ENCODE data around the gene ZSCAN10.

ZSCAN10 gene

GRCh38 chr16:3101841-3102470 lies 2.9 kb upstream of the ZSCAN10 start:
- no peak for DNase-seq

DNA sequence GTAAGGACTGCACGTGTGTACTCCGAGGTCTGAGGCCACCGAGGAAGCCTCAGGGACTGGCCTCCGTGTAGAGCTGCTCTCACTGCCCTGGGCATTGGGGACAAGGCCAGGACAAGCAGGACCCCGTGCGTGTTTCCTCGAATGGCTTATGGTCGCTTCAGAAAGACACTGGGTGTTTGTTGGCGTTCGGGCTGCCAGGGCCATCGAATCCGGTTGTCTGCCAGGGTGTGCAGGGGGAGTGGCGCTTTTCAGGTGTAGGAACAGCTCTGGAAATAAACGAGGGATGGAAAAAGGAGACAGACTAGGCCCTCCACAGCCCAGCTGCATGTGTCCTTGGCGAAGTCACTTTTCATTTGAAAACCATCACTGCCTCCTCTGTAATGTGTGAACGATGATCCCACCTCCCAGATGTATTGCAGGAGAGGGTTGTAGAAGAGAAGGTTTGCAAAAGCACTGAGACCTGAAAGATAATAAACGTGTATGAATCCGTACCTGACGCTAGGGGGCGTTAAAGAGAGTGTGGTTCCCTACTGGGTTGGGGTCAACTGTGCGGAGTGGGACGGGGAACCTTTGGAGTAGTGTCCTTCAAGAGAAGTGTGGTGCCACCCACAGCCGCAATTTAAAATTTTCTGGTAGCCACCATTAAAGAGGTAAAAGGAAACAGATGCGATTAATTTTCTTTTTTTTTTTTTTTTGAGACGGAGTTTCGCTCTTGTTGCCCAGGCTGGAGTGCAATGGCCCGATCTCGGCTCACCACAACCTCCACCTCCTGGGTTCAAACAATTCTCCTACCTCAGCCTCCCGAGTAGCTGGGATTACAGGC lies 2.1 kb upstream of the ZSCAN10 start:
- DNase-seq, result peak; percentile 38

DNA sequence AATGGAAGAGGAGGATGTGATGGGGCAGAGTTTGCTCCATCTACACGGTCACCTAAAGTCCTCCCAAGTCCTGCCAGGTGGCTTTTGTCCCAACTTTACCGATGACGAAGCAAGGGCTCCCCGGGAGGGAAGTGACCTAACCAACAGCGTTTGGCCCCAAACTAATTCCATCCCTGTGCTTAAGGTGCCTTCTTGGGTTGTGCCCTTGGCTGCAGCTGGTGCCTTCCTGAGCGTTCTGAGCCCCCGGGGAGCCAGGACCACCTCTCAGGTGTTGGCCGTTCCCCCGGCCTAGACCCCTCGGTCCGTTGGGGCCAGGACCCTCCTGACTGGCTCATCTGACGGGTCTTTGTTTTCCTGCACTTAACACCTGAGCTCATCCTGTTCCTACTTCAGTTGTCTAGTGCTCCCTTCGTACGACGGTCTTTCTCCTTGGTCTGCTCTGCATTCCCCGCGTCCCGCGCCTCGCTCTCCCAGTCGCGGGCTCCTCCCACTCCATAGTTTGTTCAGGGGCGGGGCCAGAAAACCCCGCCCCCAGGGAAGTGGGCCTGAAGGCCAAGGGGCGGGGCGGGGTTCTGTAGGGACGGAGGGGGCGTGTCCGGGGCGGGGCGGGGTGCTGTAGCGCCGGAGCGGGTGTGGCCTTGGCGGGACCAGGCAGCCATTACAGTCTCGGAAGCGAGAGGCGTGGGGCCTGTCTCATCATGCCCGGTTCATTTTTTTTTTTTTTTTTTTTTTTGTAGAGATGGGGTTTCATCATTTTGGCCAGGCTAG lies 822 bp upstream of the ZSCAN10 start:
- DNase-seq, result peak; percentile 89

- no peak for DNase-seq
Observed at GRCh38 chr16:3099395-3099731, 269 bp upstream of the ZSCAN10 start.

DNA sequence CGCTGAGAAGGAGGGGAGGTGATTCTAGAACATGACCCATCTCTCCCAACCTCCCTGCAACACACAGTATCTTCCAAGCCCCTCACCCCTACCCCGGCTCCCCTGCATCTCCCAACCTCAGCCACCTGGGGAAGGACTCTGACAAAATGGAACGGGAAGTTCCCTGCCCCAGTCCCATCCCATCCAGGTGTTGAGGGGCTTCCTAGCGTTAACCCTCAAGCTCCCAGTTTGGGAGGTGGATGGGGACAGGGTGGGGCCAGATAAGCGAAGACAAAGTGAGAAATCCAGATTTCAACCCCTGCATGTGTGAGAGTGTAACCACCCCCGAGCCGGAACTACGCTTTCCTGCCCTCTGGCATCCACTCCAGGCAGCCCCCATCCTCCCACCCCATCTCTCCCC lies 1.8 kb downstream of the ZSCAN10 start:
- no peak for DNase-seq

DNA sequence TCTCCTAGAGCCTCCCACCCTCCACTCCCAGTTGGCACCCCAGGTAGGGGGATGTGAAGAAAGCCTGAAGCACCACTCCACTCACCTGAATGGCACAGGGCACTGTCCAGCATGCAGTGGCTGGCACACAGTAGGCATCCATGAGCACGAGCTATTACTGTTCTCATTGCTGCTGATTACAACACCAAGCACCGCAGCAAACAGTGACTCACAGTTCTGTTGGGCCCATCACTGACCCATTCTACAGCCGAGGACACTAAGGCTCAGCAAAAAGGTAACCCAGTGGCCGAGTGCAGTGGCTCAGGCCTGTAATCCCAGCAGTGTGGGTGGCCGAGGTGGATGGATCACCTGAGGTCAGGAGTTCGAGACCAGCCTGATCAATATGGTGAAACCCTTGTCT lies 2.7 kb downstream of the ZSCAN10 start:
- DNase-seq, result no peak

DNA sequence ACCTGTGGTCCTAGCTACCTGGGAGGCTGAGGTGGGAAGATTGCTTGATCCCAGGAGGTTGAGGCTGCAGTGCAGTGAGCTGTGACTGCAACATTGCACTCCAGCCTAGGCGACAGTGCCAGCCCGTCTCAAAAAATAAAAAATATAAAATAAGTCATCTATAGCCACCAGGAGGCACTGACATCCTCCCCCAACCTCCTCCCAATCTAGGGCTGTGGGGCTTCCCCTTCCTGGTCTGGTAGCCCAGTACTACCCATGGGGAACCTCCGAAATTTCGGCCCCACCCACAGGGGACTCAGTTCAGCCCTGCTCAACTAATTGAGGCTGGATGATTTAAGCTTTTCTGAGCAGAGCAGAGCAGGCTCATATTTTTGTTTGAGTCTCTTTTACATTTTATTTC lies 3.2 kb downstream of the ZSCAN10 start:
- DNase-seq, result no peak

GRCh38 chr16:3094289-3095027 lies 4.6 kb downstream of the ZSCAN10 start:
- DNase-seq, result no peak

- no peak for DNase-seq
Observed at GRCh38 chr16:3092501-3092941, 6.6 kb downstream of the ZSCAN10 start.

GRCh38 chr16:3091551-3091950 lies 7.5 kb downstream of the ZSCAN10 start:
- no peak for DNase-seq

GRCh38 chr16:3089717-3090592 lies 9.1 kb downstream of the ZSCAN10 start:
- DNase-seq, result no peak

GRCh38 chr16:3088925-3089716 lies 10.0 kb downstream of the ZSCAN10 start:
- DNase-seq, result no peak

GRCh38 chr16:3088450-3088849 lies 10.6 kb downstream of the ZSCAN10 start:
- no peak for DNase-seq

- DNase-seq, result no peak
Observed at GRCh38 chr16:3087243-3088235, 11.6 kb downstream of the ZSCAN10 start.

GRCh38 chr16:3086596-3087242 lies 12.4 kb downstream of the ZSCAN10 start:
- no peak for DNase-seq

DNA sequence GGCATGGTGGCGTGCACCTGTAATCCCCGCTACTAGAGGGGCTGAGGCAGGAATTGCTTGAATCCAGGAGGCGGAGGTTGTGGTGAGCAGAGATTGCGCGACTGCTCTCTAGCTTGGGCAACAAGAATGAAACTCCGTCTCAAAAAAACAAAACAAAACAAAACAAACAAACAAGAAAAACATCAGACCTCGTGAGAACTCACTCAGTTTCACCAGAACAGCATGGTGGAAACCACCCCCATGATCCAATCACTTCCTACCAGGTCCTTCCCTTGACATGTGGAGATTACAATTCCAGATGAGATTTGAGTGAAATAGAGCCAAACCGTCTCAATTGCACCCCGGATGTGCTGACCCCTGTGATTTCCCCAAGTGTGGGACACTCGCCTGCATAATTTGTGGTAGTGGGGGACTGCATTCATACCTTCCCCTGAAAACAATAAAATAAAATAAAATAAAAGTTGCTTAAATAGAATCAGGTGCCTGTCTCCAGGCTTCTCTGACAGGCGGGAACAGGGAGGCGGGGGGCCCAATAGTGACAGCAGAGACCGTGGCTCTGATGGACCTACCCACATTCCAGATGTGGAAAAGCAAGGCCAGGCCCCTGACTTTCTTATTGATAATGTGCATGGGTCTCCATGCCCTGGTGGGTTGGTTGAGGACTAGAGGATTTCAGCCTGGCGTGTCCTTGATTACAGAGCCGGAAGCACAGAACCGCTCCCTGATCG lies 13.1 kb downstream of the ZSCAN10 start:
- DNase-seq, result no peak

DNA sequence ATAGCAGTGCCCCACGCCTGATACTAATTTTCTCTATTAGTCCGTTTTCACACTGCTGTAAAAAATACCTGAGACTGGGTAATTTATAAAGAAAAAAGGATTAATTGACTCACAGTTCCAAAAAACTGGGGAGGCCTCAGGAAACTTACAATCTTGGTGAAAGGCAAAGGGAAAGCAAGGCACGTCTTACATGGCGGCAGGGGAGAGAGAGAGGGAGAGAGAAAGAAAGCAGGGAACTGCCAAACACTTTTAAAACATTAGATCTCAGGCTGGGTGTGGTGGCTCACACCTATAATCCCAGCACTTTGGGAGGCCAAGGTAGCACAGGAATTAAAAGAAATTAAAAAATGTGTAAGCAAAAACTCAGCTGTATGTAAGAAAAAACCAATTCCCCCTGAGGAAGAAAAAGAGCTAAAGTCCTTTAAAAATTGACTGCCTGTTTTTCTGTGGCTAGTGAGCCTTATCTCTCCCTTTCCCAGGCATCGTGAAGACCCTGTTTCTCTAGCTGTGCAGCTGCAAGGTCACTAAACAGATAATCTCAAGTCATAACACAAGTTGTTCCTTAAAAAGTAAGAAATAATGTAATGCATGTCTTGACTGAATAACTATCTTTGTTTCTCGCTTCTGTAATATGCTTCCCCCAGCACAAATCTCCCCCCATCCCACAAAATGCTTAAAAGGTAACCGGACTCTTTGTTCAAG lies 14.0 kb downstream of the ZSCAN10 start:
- no peak for DNase-seq

DNA sequence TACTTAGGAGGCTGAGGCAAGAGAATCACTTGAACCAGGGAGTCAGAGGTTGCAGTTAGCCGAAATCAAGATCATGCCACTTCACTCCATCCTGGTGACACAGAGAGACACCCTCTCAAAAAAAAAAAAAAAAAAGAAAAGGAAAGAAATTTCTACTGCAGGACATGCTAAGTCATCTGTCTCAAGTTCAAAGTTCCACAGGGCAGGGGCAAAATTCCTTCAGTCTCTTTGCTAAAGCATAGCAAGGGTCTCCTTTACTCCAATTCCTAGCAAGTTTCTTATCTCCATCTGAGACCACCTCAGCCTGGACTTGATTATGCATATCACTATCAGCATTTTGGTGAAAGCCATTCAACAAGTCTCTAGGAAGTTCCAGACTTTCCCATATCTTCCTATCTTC lies 14.6 kb downstream of the ZSCAN10 start:
- no peak for DNase-seq

All from activated T-cell treated with anti-CD3 and anti-CD28 coated beads for 4 hours (primary cell).